Measurements from ENCODE around the gene EPHB2.

DNA sequence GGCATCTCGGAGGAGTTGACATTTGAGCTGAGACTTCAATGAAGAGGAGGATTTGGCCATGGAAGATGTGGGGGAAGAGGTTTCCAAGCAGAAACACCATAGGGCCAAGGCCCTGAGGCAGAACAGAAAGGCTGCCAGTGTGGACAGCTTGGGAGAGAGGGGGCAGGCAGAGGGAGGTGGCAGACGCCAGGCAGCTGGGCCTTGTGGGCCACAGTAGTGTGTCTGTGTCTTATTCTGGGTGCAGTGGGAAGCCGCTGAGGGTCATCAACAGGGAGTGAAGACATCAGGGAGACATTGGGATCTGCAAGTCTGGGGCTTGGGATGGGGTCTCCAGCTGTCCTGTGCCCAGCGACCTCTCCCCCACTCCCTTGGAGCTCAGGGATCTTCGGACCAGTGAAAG lies 165.2 kb downstream of the EPHB2 start:
- TF ChIP-seq EZH2 (IDR thresholded peaks at IDR 0.05) (no peak), POLR2AphosphoS5 (IDR thresholded peaks at IDR 0.05; ENCODE audit: borderline replicate concordance, low read depth, low read length) (no peak), FOXP2 (optimal IDR thresholded peaks at IDR 0.05; ENCODE audit: control extremely low read depth, extremely low read length, insufficient read depth) (no peak)

Data from SK-N-MC (cell line).